Bronchial epithelial cell (primary cell): ENCODE measurements around the gene TPX2. TPM values are rescaled to one million over a fixed set of nuclear protein-coding genes. Genes with fewer than 3 reads are reported as not detected.

Experiments used
- DNase-seq: peaks from one replicate; pipeline ENCODE4 v3.0.0-alpha.2; 2010; ENCODE audit warnings: low read depth
- FAIRE-seq: peaks from 2 replicates; lab custom pipeline; 2011; peaks lifted over from hg19 to GRCh38; lab: Jason Lieb, UNC
- H3K27me3 ChIP-seq: 2 replicates; pipeline ENCODE4 v1.5.1; 2011; ENCODE audit warnings: low read length; ENCODE audit not compliant: control insufficient read depth, insufficient read depth
- H3K36me3 ChIP-seq: 2 replicates; pipeline ENCODE4 v1.5.1; 2011; ENCODE audit warnings: low read length; ENCODE audit not compliant: control insufficient read depth, insufficient read depth
- H3K4me3 ChIP-seq: 2 replicates; pipeline ENCODE4 v1.5.1; 2011; ENCODE audit warnings: mild to moderate bottlenecking, low read depth, low read length, control low read depth
- total RNA-seq: library from RNA; depleted of rRNA; stranded (reverse); fragments of >200 nt; gene quantifications from 2 replicates; pipeline ENCODE4 v1.2.1, GENCODE V29; 2014
- TF ChIP-seq, protein P1 (sequence below): IDR thresholded peaks from 2 replicates; pipeline ENCODE4 v1.5.1; 2011; ENCODE audit warnings: mild to moderate bottlenecking, moderate library complexity, low read length, control low read depth, inconsistent platforms; ENCODE audit not compliant: insufficient read depth, severe bottlenecking

The TPX2 gene
- total RNA-seq, 1 donor from 2014 or later: 1.3 TPM

DNA sequence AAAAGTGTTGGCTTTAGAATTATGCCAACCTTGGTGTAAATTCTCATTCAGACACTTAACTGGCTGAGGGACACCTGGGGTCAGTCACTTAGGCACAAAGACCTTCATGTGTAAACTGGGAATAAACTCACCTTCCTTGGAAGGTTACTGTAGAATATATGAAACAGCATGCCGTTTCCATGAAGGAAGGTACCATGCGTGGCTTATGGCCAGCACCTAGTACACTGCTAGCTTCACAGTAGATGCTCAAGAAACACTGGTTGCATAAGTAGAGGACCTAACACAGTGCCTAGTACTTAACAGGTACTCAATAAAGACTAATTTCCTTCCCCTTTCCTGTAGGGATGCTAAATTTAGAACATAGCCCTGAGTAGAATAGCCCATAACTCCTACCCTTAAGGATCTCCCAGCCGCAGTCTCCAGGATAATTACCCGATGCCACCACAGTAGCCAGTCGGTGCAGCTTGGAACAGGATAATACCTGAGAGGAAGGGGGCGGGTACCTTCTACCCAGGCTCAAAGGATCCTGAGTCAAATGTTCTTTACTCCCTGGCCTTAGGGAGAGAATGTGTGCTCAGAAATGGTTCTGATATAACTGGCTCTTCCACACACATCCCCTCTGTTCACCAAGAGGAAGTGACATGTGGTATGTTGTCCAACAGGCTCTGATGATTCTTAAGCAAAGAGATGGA is 20.0 kb upstream of the TPX2 start:
- peaks cover 14% of the 10 kb centered on the region for H3K36me3 ChIP-seq
- FAIRE-seq (no peak), DNase-seq (peak; percentile 95)
- H3K4me3 ChIP-seq: peak overlapping the region; percentile 78
- H3K27me3 ChIP-seq: no peaks in the 10 kb centered on the region
- TF ChIP-seq, protein P1, sequence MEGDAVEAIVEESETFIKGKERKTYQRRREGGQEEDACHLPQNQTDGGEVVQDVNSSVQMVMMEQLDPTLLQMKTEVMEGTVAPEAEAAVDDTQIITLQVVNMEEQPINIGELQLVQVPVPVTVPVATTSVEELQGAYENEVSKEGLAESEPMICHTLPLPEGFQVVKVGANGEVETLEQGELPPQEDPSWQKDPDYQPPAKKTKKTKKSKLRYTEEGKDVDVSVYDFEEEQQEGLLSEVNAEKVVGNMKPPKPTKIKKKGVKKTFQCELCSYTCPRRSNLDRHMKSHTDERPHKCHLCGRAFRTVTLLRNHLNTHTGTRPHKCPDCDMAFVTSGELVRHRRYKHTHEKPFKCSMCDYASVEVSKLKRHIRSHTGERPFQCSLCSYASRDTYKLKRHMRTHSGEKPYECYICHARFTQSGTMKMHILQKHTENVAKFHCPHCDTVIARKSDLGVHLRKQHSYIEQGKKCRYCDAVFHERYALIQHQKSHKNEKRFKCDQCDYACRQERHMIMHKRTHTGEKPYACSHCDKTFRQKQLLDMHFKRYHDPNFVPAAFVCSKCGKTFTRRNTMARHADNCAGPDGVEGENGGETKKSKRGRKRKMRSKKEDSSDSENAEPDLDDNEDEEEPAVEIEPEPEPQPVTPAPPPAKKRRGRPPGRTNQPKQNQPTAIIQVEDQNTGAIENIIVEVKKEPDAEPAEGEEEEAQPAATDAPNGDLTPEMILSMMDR: no peak

DNA sequence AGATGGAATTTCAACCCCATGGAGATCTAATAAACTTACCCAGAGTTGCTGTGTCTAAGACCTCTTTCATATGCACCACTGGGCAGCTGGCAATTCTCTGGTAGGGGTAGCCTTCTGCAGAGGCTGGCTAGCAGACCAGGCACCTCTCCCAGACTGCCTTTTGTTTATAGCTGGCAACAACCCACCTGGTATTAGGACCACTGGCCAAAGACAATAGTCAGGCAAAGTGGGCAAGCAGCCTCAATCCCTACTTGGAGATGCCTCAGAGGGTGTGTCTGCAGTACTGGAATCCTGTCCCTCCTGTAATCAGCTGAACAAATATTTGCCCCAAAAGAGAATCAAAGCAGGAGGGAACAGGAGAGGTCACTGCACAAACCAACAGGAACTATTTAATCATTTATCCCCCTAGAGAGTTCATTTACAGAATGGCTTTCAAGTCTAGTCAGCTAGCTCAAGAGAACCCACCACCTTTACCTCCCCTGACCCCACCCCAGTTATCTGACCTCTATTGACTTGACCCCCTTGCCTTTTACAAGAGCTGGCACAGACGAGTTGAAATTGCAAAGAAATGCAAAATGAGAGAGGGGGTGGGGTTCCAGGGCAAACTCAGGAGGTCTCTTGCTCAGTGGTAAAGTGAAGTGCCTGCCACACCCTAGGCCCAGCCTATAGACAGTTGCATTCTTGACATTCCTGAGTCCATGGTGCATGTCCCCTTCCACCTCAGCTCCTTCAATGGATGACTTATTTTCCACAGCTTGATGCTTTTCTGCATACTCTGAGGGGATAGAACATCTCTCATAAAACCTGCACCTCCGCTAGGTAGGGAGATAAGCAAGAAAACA is 19.2 kb upstream of the TPX2 start:
- H3K36me3 ChIP-seq: peaks cover 10% of the 10 kb centered on the region

DNA sequence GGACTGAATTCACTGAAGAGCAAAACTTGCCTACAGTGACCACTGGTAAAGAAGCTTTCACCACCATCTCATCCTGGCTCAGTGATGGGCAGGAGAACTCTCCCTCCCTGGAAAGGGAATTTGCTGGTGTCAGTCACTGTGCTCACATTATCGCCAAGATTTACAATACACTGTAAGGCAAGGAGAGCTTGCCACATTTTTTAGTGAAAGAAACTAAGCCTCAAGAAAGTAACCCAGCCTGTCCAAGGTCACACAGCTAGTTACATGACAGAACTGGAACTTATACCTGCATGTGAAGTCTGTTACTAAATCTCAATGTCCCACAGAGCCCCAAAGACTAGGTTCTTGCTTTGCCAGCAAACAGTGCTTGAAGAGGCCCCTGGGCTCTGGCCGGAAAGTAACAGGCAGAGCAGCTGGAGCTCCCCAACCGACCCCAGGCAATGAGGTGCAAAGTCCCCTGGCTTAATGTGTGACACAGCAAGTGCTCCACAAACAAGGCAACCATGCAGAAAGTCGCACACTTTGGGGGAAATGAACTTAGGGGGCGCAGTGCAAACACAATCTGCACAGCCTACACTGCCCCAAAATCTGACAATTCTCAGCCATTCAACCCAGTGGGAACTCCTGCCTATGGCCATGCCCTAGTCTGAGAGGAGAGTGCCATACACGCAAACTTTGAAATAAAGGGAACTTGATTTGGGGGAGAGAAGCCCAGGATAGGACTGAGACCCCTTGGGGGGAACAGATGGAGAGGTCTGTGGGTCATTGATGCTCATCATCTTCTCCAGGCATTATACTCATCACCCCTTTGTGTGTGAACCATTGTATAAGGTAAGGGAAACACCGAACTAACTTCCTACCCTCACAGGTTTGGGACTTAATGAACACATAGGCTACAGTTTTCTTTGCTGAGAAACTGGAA is 18.3 kb upstream of the TPX2 start:
- no peak for FAIRE-seq

More for the DNA sequence above, 19.2 kb upstream of the TPX2 start:
- DNase-seq (peak; percentile 37), FAIRE-seq (no peak)
- TF ChIP-seq, protein P1: no peak
- Histone ChIP-seq H3K4me3 (peak overlapping the region; percentile 78), H3K27me3 (no peaks in the 10 kb centered on the region)

DNA sequence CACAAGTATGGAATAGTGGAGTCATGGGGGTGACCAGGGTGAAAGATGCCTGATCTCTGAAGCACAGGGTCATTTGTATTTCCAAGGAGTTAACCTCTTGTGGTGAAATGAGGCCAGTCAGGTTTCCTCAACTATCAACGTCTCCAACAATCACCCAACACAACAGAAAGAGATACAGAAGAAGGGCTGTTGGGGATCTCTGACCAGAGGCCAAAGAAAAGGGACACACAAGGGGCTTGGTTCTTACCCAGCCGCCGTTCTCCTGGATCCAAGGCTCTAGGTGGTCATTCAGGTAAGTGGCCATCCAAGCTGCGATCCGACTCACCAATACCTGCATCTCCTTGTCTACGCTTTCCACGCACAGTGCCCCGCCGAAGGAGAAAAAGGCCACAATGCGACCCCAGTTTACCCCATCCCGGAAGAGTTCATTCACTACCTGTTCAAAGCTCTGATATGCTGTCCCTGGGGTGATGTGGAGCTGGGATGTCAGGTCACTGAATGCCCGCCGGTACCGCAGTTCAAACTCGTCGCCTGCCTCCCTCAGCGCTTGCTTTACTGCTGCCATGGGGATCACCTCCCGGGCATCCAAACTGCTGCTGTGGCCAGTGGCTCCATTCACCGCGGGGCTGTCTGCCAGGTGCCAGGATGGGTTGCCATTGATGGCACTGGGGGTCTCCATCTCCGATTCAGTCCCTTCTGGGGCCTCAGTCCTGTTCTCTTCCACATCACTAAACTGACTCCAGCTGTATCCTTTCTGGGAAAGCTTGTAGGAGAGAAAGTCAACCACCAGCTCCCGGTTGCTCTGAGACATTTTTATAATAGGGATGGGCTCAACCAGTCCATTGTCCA is 17.5 kb upstream of the TPX2 start:
- peak overlapping the region; percentile 78 for H3K4me3 ChIP-seq
- H3K36me3 ChIP-seq: peaks cover 8% of the 10 kb centered on the region
- H3K27me3 ChIP-seq: no peaks in the 10 kb centered on the region
- TF ChIP-seq, protein P1: no peak
- FAIRE-seq (no peak), DNase-seq (no peak)

More for the DNA sequence above, 18.3 kb upstream of the TPX2 start:
- Histone ChIP-seq H3K4me3 (peak overlapping the region; percentile 78), H3K27me3 (no peaks in the 10 kb centered on the region), H3K36me3 (peaks cover 8% of the 10 kb centered on the region)
- peak; percentile 22 for DNase-seq
- TF ChIP-seq, protein P1: no peak
